HepG2 (cell line): ENCODE results near the gene ZFYVE27. TPM values are rescaled to one million over a fixed set of nuclear protein-coding genes. Genes with fewer than 3 reads are reported as not detected.

Experiments used
- ETV5 ChIP-seq: IDR thresholded peaks from 2 replicates; pipeline ENCODE4 v1.6.1; 2018; ENCODE audit warnings: missing biosample characterization, missing genetic modification reagents, inconsistent platforms, borderline replicate concordance
- POLR2G ChIP-seq: fragments of 200-400 bp; formaldehyde crosslinking; IDR thresholded peaks from 2 replicates; pipeline ENCODE4 v1.6.1; 2018; ENCODE audit warnings: mild to moderate bottlenecking, low read depth, low read length, moderate library complexity
- RBFOX2 ChIP-seq: fragments of 200-400 bp; formaldehyde crosslinking; IDR thresholded peaks from 2 replicates; pipeline ENCODE4 v1.6.1; 2017; ENCODE audit warnings: low read depth, mild to moderate bottlenecking, low read length
- SMARCE1 ChIP-seq: fragments of 450-650 bp; IDR thresholded peaks from 2 replicates; pipeline ENCODE4 v1.6.1; 2017; ENCODE audit warnings: borderline replicate concordance
- TAF1 ChIP-seq: sonication (generic); formaldehyde crosslinking; IDR thresholded peaks from 2 replicates; pipeline ENCODE4 v1.4.0; 2020; ENCODE audit warnings: missing genetic modification reagents
- TAF15 ChIP-seq: fragments of 200-400 bp; formaldehyde crosslinking; IDR thresholded peaks from one replicate; pipeline ENCODE4 v1.6.1; 2018; ENCODE audit warnings: mild to moderate bottlenecking, low read depth, low read length; ENCODE audit not compliant: poor library complexity, severe bottlenecking
- TBP ChIP-seq: sonication (generic); formaldehyde crosslinking; IDR thresholded peaks from 2 replicates; pipeline ENCODE4 v1.5.0; 2020; ENCODE audit warnings: missing genetic modification reagents
- TCF7 ChIP-seq: sonication (generic); IDR thresholded peaks from 2 replicates; pipeline ENCODE4 v1.6.1; 2016; ENCODE audit warnings: antibody characterized with exemption, low read depth
- THAP11 ChIP-seq: IDR thresholded peaks from 2 replicates; pipeline ENCODE4 v1.6.1; 2016; ENCODE audit warnings: missing biosample characterization, missing genetic modification reagents
- ZKSCAN8 ChIP-seq: IDR thresholded peaks from 2 replicates; pipeline ENCODE4 v1.6.1; 2016; ENCODE audit warnings: borderline replicate concordance, missing genetic modification reagents, missing compliant biosample characterization
- ZNF138 ChIP-seq: sonication (generic); formaldehyde crosslinking; IDR thresholded peaks from 2 replicates; pipeline ENCODE4 v1.5.0; 2020; ENCODE audit warnings: mild to moderate bottlenecking, low read depth, missing genetic modification reagents
- ZNF264 ChIP-seq: sonication (generic); formaldehyde crosslinking; IDR thresholded peaks from 2 replicates; pipeline ENCODE4 v1.4.0; 2020; ENCODE audit warnings: missing genetic modification reagents
- ZNF614 ChIP-seq: IDR thresholded peaks from 2 replicates; pipeline ENCODE4 v1.6.1; 2018; ENCODE audit warnings: missing biosample characterization, missing genetic modification reagents, inconsistent platforms, borderline replicate concordance
- ZNF772 ChIP-seq: sonication (generic); formaldehyde crosslinking; IDR thresholded peaks from 2 replicates; pipeline ENCODE4 v1.5.0; 2020; ENCODE audit warnings: mild to moderate bottlenecking, missing genetic modification reagents
- polyA plus RNA-seq, 8 experiments: library from polyadenylated mRNA; depleted of rRNA in 3 of 8; stranded (reverse) in 7 of 8; unstranded in 1 of 8; fragments of >200 nt; fragmentation: Illumina TruSeq in 4 of 8; extraction: Trizol in 4 of 8; gene quantifications; 2 replicates each; pipeline versions ENCODE4 v1.2.1 to v1.2.3, GENCODE V29; 2011 to 2016; ENCODE audit warnings: low read depth in 4 of 8, missing spikeins in 1 of 8, mixed read lengths in 1 of 8; ENCODE audit not compliant: insufficient read depth in 1 of 8
- total RNA-seq, 5 experiments: library from RNA; depleted of rRNA; stranded (reverse); fragments of >200 nt; fragmentation: Illumina TruSeq; extraction: Trizol; gene quantifications; 2 replicates each; pipeline ENCODE4 v1.2.3, GENCODE V29; 2016; ENCODE audit warnings: low read depth in 1 of 5
- TF ChIP-seq, protein P1 (sequence below): sonication (generic); formaldehyde crosslinking; IDR thresholded peaks from 2 replicates; pipeline ENCODE4 v1.8.1; 2022; ENCODE audit warnings: low read depth, mild to moderate bottlenecking, missing genetic modification reagents
- TF ChIP-seq, protein P2 (sequence below): sonication (generic); formaldehyde crosslinking; IDR thresholded peaks from 2 replicates; pipeline ENCODE4 v1.5.0; 2020; ENCODE audit warnings: mild to moderate bottlenecking, missing genetic modification reagents, borderline replicate concordance
- TF ChIP-seq, protein P3 (sequence below): sonication (generic); formaldehyde crosslinking; IDR thresholded peaks from 2 replicates; pipeline ENCODE4 v1.4.0; 2020; ENCODE audit warnings: mild to moderate bottlenecking, low read depth, missing genetic modification reagents
- TF ChIP-seq, protein P4 (sequence below): sonication (generic); formaldehyde crosslinking; IDR thresholded peaks from 2 replicates; pipeline ENCODE4 v1.4.0; 2020; ENCODE audit warnings: missing genetic modification reagents, low read depth, mild to moderate bottlenecking, borderline replicate concordance
- TF ChIP-seq, protein P5 (sequence below): IDR thresholded peaks from 2 replicates; pipeline ENCODE4 v1.6.1; 2016; ENCODE audit warnings: mild to moderate bottlenecking

Gene ZFYVE27
- total and polyA plus RNA-seq, 2 of the 13 experiments (the other 11 are each of a cell fraction or from before 2014, with no cell fraction given): 19.7 to 20.5 TPM

DNA sequence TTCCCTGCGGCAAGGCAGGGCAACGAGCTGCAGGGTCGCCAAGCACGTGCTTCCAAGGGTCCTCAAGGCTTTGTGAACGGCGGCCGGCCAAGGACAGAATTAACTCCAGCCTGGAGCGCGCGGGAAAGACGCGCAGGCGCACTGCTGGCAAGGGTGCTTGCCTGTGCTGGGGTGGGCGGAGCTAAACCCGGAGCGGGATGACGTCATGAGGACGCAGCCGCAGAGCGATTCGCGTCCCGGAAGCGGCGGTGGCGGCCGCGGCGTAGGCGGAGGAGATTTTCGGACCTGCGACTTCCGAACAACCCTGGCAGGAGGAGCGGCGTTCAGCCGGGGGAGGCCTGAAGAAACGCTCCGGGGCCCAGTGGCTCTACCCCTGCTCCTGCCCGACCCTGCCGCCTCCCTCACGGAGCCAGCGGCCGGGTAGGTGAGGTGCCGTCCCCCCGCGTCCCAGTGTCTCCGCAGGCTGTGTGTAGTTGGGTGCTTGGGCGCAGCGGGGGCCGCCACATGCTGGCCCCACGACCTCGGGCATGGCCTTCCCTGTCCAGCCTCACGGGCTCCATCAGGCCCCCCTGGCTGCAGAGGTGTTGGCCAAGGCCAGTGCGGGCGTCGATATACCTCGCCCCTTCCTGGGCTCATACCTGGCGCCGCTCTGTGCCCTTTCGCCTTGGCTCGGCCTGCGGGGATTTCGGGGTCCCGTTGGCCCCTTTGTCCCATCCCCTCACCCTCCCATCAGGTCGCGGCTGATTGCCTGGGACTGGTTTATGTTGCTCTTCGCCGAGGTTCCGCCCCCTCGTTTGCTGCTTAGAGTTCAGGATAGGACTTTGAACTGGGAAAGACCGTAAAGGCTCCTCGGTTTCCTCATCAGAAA lies at the start of gene ZFYVE27 (continued):
- TF ChIP-seq, protein P1, sequence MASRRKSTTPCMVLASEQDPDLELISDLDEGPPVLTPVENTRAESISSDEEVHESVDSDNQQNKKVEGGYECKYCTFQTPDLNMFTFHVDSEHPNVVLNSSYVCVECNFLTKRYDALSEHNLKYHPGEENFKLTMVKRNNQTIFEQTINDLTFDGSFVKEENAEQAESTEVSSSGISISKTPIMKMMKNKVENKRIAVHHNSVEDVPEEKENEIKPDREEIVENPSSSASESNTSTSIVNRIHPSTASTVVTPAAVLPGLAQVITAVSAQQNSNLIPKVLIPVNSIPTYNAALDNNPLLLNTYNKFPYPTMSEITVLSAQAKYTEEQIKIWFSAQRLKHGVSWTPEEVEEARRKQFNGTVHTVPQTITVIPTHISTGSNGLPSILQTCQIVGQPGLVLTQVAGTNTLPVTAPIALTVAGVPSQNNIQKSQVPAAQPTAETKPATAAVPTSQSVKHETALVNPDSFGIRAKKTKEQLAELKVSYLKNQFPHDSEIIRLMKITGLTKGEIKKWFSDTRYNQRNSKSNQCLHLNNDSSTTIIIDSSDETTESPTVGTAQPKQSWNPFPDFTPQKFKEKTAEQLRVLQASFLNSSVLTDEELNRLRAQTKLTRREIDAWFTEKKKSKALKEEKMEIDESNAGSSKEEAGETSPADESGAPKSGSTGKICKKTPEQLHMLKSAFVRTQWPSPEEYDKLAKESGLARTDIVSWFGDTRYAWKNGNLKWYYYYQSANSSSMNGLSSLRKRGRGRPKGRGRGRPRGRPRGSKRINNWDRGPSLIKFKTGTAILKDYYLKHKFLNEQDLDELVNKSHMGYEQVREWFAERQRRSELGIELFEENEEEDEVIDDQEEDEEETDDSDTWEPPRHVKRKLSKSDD (CRISPR knock-in tag): peak; percentile 91
- TF ChIP-seq TBP (no peak), RBFOX2 (peak; percentile 96), TCF7 (no peak), ZNF138 (peak; percentile 95; the same call in 1 of the 2 replicates), TAF1 (CRISPR knock-in tag) (peak; percentile 92), POLR2G (peak; percentile 88), THAP11 (CRISPR knock-in tag) (peak; percentile 89), SMARCE1 (no peak), ZNF772 (peak; percentile 95), TAF15 (no peak), ZKSCAN8 (peak; percentile 48; the same call in 1 of the 2 replicates), ZNF264 (CRISPR knock-in tag) (peak; percentile 78; the same call in 1 of the 2 replicates), ETV5 (CRISPR knock-in tag) (peak; percentile 63), ZNF614 (CRISPR knock-in tag) (peak; percentile 88)
- TF ChIP-seq, protein P2, sequence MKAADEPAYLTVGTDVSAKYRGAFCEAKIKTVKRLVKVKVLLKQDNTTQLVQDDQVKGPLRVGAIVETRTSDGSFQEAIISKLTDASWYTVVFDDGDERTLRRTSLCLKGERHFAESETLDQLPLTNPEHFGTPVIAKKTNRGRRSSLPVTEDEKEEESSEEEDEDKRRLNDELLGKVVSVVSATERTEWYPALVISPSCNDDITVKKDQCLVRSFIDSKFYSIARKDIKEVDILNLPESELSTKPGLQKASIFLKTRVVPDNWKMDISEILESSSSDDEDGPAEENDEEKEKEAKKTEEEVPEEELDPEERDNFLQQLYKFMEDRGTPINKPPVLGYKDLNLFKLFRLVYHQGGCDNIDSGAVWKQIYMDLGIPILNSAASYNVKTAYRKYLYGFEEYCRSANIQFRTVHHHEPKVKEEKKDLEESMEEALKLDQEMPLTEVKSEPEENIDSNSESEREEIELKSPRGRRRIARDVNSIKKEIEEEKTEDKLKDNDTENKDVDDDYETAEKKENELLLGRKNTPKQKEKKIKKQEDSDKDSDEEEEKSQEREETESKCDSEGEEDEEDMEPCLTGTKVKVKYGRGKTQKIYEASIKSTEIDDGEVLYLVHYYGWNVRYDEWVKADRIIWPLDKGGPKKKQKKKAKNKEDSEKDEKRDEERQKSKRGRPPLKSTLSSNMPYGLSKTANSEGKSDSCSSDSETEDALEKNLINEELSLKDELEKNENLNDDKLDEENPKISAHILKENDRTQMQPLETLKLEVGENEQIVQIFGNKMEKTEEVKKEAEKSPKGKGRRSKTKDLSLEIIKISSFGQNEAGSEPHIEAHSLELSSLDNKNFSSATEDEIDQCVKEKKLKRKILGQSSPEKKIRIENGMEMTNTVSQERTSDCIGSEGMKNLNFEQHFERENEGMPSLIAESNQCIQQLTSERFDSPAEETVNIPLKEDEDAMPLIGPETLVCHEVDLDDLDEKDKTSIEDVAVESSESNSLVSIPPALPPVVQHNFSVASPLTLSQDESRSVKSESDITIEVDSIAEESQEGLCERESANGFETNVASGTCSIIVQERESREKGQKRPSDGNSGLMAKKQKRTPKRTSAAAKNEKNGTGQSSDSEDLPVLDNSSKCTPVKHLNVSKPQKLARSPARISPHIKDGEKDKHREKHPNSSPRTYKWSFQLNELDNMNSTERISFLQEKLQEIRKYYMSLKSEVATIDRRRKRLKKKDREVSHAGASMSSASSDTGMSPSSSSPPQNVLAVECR (CRISPR knock-in tag): peak; percentile 95
- TF ChIP-seq, protein P3, sequence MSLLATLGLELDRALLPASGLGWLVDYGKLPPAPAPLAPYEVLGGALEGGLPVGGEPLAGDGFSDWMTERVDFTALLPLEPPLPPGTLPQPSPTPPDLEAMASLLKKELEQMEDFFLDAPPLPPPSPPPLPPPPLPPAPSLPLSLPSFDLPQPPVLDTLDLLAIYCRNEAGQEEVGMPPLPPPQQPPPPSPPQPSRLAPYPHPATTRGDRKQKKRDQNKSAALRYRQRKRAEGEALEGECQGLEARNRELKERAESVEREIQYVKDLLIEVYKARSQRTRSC (CRISPR knock-in tag): peak; percentile 98
- TF ChIP-seq, protein P4, sequence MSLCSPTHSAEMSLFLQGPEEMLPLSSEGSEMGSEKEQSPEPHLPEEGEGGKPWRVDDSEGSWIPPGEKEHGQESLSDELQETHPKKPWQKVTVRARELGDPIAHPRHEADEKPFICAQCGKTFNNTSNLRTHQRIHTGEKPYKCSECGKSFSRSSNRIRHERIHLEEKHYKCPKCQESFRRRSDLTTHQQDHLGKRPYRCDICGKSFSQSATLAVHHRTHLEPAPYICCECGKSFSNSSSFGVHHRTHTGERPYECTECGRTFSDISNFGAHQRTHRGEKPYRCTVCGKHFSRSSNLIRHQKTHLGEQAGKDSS (CRISPR knock-in tag): 0 out of 2 replicates have a peak, but pooled peaks have one; percentile 37
- TF ChIP-seq, protein P5, sequence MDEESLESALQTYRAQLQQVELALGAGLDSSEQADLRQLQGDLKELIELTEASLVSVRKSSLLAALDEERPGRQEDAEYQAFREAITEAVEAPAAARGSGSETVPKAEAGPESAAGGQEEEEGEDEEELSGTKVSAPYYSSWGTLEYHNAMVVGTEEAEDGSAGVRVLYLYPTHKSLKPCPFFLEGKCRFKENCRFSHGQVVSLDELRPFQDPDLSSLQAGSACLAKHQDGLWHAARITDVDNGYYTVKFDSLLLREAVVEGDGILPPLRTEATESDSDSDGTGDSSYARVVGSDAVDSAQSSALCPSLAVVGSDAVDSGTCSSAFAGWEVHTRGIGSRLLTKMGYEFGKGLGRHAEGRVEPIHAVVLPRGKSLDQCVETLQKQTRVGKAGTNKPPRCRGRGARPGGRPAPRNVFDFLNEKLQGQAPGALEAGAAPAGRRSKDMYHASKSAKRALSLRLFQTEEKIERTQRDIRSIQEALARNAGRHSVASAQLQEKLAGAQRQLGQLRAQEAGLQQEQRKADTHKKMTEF (CRISPR knock-in tag): peak; percentile 90
